GM23248 (cell line): ENCODE results near the gene ZNF160.

Experiments used
- EZH2 ChIP-seq: fragments of 200-600 bp; sonication (generic); IDR thresholded peaks from 2 replicates; pipeline ENCODE4 v1.6.1; 2018; ENCODE audit warnings: antibody characterized with exemption, mild to moderate bottlenecking; ENCODE audit not compliant: insufficient read depth, poor library complexity, severe bottlenecking
- EZH2phosphoT487 ChIP-seq: fragments of 200-600 bp; sonication (generic); IDR thresholded peaks from 2 replicates; pipeline ENCODE4 v1.6.1; 2018; ENCODE audit warnings: antibody characterized with exemption, moderate library complexity, mild to moderate bottlenecking, low read depth; ENCODE audit not compliant: insufficient read depth

GRCh38 chr19:53085496-53085895 lies 17.7 kb downstream of the ZNF160 start:
- TF ChIP-seq EZH2 (no peak), EZH2phosphoT487 (no peak)
